IPS-NIHi7 (cell line): Measurements from ENCODE around the gene HMG20A.
"Not testable (repeated sequence)": the region's sequence is repeated elsewhere in the genome, so short reads cannot be mapped to it uniquely, and the experiment has no call there.

ENCODE experiments used
- DNase-seq: peaks from one replicate; pipeline ENCODE4 v3.0.0; 2012; ENCODE audit warnings: mixed read lengths; ENCODE audit errors: extremely low spot score

Gene HMG20A

GRCh38 chr15:77406846-77407245 is 13.8 kb upstream of the HMG20A start:
- no peak for DNase-seq

GRCh38 chr15:77409259-77410156 is 11.2 kb upstream of the HMG20A start:
- DNase-seq = no peak

- not testable (repeated sequence) for DNase-seq
These were observed 10.6 kb upstream of the HMG20A start for GRCh38 chr15:77410157-77410500.

GRCh38 chr15:77410701-77411618 is 9.7 kb upstream of the HMG20A start:
- DNase-seq = no peak

GRCh38 chr15:77411619-77411976 is 9.1 kb upstream of the HMG20A start:
- no peak for DNase-seq

- DNase-seq = no peak
These were observed 7.6 kb upstream of the HMG20A start for GRCh38 chr15:77412972-77413698.

GRCh38 chr15:77413699-77414349 is 6.9 kb upstream of the HMG20A start:
- no peak for DNase-seq

GRCh38 chr15:77414789-77415442 is 5.8 kb upstream of the HMG20A start:
- no peak for DNase-seq

- no peak for DNase-seq
These were observed 5.1 kb upstream of the HMG20A start for GRCh38 chr15:77415450-77416147.

GRCh38 chr15:77416148-77416455 is 4.6 kb upstream of the HMG20A start:
- DNase-seq = no peak

- DNase-seq = no peak
These were observed 3.7 kb upstream of the HMG20A start for GRCh38 chr15:77416954-77417353.

GRCh38 chr15:77417602-77418001 is 3.1 kb upstream of the HMG20A start:
- DNase-seq = no peak

- DNase-seq = no peak
These were observed 2.2 kb upstream of the HMG20A start for GRCh38 chr15:77418391-77418965.

GRCh38 chr15:77418966-77419835 is 1.5 kb upstream of the HMG20A start:
- DNase-seq = peak; percentile 49

GRCh38 chr15:77419836-77420609 is 665 bp upstream of the HMG20A start, which contains the start of gene PEAK1:
Gene PEAK1 (minus strand): TSS chr15:77420104. CDS start chr15:77181926, 238,178 bp downstream.
- DNase-seq = peak; percentile 98

GRCh38 chr15:77421370-77421700 is 647 bp downstream of the HMG20A start:
- no peak for DNase-seq

GRCh38 chr15:77425104-77425503 is 4.4 kb downstream of the HMG20A start:
- no peak for DNase-seq

GRCh38 chr15:77426377-77426776 is 5.7 kb downstream of the HMG20A start:
- no peak for DNase-seq
